GM21786 (cell line): ENCODE data around the gene DNAJC6.
A peak's percentile ranks its signal among the peaks of the same experiment; 100 is the strongest.
"Not testable (repeated sequence)": the region's sequence is repeated elsewhere in the genome, so short reads cannot be mapped to it uniquely, and the experiment has no call there.

Experiments used
- ATAC-seq: cut with Tn5 transposase; IDR thresholded peaks from one replicate; pipeline ENCODE4 v1.9.1; 2021; ENCODE audit not compliant: unreplicated experiment

The DNAJC6 gene

DNA sequence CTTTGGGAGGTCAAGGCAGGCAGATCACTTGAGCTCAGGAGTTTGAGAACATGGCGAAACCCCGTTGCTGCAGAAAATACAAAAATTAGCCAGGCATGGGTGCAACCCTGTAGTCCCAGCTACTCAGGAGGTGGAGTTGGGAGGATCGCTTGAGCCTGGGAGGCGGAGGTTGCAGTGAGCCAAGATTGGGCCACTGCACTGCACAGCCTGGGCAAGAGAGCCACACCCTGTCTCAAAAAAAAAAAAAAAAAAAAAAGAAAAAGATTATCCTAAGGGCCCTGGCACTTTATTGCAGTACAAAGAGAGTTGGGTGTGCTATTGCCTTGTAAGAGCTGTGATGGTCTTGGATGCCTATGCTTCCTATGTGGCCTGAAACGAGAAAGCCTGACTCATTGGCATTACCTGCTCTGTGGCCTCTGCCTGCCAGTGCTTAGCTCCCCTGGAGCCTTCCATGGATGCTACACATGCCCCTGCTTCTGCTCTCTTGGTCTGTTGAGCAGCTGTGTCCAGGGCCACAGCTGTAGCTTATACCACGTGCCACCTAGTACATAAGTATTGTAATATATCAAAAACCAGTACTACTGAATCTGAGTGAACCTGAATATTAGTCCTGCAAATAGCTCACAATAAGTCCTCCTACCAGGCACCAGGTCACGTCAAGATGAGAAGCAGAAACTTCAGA, 45.8 kb downstream of the DNAJC6 start:
- no peak for ATAC-seq

DNA sequence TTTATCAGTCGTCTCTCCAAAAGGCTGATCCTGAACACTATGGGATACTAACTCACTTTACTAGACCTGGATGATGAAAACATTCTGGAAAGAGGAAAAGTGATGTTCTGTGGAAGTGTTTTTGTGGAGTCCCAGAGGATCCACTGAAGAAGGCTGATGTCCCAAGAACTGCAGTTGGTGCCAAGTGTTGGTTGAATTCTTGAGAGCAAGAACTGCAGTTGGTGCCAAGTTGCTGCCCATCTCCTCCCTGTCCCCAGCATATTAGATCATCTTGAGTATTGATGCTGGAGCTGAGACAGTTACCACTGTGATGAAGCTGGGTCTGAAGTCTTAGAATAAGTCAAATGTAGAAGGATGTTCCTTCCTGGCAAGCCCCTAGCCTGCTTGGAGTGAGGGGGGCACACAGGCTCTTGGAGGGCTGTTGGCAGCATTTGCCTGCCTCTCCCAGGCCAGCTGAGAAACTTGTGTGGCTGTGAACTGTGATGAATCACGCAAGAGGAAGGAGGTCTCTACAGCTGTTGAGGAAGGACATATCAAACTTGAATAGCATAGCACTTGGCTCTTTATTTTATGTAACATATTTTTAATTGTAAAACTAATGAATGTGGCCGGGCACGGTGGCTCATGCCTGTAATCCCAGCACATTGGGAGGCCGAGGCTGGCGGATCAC, 48.1 kb downstream of the DNAJC6 start:
- ATAC-seq: no peak

DNA sequence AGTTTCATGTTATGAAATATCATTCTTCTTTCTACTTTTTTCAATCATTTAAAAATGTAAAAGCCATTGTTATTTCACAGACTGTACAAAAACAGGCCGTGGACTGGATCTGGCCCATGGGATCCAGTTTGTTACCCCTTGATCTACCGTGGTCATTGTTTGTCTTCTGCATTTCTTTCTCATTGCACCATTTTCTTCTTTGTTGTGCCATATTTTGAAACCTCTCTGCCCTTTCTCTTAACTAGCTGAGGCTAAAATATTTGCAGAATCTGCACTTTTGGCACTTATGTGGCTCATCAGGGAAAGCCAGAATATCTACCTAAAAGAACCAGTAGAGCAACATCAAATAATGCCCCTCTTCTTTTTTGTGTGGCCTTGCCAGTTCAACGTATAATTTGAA, 50.5 kb downstream of the DNAJC6 start:
- ATAC-seq: no peak

DNA sequence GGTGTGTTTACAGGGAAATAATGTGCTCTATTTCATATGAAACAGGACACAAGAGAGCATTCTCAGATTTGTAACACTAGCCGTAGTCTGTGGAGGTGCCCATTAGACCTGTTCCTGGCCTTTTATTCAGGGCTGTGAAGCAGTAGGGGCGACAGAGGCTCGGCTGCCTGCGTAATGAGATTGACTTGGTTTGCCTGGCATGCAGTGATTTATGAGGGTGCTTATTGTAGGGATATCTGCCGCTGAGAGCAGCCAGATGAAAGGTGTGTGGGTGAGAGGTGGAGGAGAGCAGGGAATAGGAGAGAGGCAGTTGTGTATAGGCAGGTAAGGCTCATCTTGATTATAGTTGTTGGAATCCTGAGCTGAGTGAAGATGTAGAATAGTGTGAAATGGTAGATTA, 51.3 kb downstream of the DNAJC6 start:
- ATAC-seq: no peak

DNA sequence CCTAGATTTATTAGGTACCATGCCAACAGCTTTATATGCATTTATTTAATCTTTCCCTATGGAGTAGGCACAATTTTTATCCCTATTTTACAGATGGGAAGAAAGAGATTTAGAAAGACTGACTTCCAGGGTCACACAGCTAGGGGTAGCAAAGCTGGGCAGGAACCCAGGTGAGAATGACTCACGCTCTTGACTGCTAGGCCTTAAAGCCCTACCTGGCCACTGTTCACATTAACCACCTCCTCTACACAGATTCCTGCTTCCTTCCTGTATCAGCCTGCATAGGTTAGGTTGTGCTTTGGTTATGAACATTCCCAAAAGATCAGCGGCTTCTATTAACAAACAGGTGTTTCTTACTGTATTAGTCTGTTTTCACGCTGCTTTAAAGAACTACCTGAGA, 53.2 kb downstream of the DNAJC6 start:
- ATAC-seq: no peak

DNA sequence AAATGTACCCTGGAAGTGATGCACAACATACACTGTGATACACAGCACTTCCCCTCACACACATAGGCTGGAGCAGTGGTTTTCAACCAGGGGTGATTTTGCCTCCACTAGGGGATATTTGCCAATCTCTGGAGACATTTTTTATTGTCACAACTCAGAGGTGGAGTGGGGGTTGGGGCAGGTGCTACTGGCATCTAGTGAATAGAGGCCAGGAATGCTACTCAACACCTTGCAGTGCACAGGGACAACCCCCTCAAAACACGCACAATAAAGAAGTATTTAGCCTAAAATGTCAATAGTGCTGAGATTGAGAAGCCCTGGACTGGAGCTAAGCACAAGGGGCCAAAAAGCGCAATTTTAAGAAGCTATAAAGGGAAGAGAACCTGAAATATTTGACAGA, 54.1 kb downstream of the DNAJC6 start:
- no peak for ATAC-seq

DNA sequence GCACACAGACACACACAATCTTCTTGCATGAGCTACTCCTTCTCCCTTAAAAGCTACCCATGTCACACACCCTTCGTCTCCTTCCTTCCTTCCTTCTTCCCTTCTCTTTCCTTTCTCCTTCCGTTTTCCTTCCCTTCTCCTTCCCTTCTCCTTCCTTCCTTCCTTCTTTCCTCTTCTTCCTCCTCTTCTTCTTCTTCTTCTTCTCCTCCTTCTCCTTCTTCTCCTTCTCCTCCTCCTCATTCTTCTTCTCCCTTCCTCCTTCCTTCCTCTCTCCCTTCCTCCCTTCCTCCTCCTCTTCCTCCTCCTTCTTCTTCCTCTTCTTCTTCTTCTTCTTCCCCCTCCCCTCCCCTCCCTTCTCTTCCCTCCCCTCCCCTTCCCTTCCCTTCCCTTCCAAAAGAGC, 59.1 kb downstream of the DNAJC6 start:
- ATAC-seq: no peak

DNA sequence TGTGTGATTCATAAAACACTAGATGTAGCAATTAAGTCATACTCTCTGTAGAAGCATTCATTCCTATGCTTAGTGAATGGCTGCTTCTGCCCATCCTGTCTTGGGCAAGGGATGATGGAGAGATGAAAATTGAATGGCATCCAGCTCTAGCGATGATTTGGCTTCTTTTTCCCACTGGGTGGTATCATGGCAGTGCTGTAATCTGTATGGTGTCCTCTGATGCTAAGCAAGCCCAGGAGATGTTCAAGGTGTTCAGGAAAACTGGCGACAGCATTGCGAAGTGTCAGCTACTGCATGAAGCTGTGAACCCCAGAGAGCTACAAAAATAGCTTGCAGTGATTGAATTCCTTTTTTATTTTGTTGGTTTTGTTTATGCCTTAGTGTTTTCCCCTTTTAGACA, 62.2 kb downstream of the DNAJC6 start:
- ATAC-seq: no peak

DNA sequence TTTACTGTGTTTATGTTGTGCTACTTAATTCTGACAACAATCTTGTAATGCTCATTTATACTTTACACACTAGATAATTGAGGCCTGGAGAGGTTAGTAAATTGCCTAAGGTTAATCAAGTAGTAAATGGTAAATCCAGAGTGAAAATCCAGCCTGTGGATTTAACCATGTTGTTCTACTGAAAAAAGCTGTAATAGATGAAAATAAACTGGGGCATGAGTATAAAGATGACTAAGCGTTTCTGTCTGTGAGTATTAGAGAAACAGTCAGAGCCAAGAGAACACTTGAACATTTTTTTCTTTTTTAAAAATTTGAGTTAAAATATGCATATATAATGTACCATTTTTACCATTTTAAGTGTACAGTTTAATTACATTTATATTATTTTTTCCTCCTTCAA, 63.2 kb downstream of the DNAJC6 start:
- no peak for ATAC-seq

DNA sequence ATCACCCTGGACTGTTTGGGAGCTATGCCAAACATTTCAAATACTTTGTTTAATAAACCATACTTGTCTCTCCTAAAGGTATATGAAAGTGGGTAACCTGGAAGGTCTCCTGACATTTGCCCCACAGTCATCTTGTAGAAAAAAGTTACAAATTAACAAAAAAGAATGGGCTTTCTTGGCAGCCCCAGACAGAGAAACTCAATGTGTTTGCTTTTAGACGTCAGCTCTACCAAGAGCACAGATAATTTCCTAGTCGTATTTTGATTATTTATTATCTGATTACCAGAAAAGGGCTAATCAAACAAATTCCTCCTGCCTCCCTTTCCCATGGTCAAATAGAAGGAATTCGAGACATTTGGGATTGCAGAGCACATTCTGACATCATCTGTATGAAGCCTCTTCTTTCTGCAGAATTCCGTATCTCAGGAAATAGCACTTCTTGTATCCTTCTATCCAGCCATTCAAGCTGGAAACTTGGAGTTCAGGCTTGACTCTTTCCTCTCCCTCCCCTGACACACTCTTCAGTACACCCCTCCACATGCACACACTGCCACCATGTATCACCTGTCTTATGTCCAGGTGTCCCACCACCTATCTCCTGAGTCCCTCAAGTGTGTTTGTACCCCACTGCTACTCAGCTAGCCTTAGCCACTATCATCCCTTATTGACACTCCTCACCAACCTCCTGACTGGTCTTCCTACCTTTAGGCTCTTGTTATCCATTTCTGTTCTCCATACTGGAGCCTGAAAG, 68.3 kb downstream of the DNAJC6 start:
- ATAC-seq: no peak

DNA sequence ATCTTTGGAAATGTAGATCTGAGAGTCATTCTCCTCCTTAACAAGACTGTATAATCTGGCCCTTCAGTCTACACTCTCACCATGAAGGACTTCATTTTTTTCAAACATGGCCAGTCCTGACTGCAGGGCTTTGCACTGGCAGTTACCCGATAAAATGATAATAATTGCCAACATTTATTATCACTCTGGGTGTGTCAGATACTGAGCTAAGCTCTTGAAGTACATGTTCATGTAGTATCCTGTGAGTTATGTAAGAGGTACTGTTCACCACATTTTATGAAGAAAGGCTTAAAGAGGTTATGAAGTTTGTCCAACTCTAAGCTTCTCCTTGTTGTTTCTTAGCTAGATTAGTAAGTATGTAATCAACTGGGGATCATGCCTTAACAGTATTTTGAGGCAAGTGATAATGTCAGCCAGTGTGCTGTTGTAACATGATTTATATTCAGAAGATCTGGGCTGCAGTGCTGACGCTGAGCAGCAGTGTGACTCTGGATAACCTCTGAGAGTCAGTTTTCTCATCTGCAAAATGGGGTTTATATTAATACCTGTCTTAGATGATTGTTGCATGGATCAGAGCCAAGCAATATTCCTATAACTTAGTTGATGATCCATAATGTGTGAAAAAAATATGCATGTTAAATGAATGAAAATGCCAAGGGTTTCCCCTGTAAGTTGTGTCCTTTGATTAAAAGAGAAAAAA, 69.1 kb downstream of the DNAJC6 start:
- ATAC-seq: no peak

DNA sequence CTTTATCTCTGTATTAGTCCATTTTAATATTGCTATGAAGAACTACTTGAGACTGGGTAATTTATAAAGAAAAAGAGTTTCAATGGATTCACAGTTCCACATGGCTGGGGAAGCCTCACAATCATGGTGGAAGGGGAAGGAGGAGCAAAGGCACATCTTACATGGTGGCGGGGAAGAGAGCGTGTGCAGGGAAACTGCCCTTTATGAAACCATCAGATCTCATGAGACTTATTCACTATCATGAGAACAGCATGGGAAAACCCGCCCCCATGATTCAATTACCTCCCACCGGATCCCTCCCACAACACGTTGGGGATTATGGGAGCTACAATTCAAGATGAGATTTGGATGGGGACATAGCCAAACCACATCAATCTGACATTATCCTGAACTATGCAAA, 75.1 kb downstream of the DNAJC6 start:
- ATAC-seq: not testable (repeated sequence)

DNA sequence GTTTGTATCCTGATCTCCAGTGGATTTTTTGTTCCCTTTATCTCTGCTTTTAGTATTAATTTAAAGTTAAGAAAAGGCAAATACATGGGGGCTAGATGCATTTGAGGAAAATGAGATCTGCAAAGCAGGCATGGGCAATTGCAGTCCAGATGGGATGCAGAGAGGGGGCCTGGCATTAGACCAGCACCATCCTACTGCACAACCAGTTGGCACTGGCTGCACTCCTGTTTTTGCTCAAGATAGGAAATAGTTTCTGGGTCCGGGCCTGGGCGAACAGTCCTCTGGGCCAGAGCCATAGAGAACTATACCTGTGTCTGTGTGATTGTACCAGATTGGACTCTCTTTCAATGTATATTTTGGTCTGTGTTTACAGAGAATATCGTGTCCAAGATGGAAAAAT, 77.1 kb downstream of the DNAJC6 start:
- no peak for ATAC-seq

DNA sequence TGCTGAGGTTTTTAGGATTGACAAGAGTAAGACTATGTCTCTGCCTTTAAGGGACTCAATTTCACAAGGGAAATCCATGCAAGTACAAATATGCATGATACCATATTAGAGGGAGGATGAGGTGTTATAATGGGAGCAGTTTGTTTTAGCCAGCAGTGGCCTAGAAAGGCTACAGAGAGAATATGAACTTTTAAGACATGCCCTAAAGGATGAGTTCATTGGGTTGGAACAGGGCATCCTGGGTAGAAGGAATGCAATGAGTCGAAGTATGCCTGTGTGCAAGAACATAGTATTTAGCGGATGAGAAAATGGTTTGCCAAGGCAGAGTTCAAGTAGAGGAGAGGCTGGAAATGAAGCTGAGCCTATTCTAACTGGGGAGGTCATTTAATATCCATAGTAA, 78.5 kb downstream of the DNAJC6 start:
- ATAC-seq: no peak

DNA sequence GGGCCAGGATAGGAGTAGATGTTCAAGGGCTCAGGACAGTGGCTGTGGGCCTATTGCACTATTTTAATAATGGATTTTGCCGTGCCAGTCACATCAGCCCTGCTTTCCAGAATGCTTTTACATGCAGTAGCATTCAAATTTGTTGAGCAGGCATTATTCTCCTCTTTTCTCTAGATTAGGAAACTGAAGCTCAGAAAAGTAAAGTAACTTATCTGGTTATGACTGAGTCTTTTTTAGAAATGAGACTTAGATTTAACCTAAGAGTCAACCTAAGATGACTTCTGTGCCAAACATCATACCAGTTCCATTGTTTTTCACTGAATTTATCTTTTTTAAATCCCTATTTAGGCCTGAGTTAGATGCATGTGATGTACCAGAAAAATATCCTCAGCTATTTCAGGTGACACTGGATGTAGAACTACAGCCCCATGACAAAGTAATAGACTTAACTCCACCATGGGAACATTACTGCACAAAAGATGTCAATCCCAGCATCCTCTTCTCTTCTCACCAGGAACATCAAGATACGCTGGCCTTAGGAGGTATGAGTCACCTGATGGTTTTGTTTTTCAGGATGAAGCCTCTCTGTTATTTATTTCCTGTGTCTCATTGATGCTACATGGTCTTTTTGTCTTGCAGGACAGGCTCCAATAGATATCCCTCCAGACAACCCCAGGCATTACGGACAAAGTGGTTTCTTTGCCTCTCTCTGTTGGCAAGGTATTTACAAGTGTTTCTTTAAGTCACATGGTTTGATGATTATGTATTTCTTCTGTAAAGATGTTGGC, 79.8 kb downstream of the DNAJC6 start:
- no peak for ATAC-seq

DNA sequence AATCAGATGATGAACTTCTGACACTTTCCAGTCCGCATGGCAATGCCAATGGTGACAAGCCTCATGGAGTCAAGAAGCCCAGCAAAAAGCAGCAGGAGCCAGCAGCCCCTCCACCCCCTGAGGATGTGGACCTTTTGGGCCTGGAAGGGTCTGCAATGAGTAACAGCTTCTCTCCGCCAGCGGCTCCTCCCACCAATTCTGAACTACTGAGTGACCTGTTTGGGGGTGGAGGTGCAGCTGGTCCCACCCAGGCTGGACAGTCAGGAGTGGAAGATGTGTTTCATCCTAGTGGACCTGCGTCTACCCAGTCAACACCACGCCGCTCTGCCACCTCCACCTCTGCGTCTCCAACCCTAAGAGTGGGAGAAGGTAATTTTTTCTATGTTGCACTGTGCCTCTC, 83.2 kb downstream of the DNAJC6 start:
- ATAC-seq: no peak

DNA sequence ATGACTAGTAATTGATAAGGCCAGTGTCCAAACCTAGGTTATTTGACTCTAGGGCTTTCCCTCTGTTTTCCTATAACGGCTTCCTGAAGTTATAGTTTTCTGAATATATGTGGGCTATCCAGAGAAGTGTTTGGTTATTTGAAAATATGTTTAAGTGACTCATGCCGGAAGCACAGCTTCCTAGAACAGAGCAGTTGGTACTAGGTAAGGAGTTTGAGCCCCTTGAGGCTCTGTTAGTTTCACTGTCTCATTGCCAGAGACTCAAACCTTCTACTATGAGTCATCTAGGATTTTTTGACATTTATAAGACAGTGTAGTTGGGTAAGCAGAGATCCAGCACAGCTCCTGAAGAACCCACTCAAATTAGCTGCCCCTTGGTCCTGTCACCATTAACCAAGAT, 84.0 kb downstream of the DNAJC6 start:
- ATAC-seq: peak; percentile 95

DNA sequence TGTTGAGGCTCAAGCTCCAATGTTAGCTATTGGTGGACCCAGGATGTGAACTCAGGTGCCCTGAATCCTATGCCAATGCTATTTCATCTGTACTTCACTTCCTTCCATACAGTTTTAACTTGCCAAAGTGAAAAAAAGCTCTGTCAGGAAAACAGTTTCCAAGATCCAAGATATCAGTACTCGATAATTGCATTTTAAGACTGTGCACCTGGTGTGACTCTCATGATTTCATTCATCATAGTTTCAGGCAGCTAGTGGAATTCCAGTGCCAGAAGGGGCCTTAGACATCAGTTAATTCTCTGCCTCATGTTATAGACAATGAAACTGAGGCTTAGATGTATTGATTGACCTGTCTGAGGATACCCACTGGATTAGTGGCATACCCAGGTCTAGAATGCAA, 84.6 kb downstream of the DNAJC6 start:
- ATAC-seq: no peak

DNA sequence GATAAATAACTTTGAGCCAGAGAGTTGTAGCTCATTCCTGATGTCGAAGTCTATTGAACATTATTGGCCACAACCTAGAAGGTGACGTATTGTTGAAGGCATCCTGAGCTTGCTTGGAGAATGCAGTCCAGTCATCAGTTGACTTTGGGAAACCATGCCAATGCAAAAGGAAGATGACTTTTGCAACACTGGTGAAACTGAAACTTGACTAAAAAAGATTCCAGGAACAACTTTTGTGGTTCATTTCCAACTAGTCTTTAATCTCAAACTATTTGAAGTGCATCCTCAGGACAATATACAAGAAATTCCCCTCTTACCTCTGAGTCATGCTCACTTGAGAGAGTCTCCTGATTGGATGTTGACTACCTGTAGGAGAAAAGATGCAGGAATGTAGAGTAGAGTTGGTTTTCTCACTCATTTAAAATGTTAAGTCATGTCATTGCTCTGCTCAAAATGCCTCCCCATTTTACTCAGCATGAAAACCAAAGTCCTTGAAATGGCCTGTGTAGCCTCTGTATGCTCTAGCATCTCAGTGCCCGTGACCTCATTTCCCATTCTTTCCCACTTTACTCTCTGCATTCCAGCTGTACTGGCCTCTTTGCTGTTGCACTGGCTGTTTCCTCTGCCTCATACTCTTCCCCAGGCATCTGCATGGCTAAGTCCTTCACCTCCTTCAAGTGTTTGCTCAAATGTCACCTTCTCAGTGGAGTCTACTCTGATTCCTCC, 86.7 kb downstream of the DNAJC6 start:
- ATAC-seq: no peak

DNA sequence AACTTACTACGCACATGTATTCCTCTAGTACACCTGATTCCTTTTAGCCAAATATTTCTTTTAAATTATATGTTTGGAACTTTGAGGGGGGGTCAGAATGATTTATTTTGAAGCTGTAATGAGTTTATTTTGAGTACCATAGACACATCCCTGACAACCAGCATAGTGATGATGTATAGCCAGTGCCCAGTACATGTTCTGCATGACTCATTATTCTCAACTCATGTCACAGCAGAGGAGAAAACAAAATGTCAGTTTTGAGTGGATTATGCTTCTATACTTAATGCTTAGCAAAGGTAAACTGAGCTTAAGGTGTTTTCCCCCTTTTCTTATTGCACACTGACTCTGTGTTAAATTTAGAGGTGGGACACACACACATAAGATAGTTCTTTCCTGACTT, 88.7 kb downstream of the DNAJC6 start:
- ATAC-seq: no peak
